AG04450 (cell line): ENCODE results near the gene KRTAP3-3. TPM values are rescaled to one million over a fixed set of nuclear protein-coding genes. Genes with fewer than 3 reads are reported as not detected.

ENCODE experiments used
- CTCF ChIA-PET: fragments of 300-600, 350-600 bp; formaldehyde crosslinking; extraction: SDS; loops from one replicate; lab custom pipeline; 2022; ENCODE audit warnings: antibody characterized with exemption, inconsistent platforms; lab: Charles Lee
- POLR2A ChIA-PET: fragments of 350-600 bp; formaldehyde crosslinking; extraction: SDS; loops from one replicate; lab custom pipeline; 2021; ENCODE audit warnings: antibody characterized with exemption, inconsistent platforms; lab: Yijun Ruan, JAX
- DNase-seq: peaks from one replicate; pipeline ENCODE4 v3.0.0-alpha.2; 2011; ENCODE audit warnings: low read depth, low spot score
- H3K27ac ChIP-seq: one replicate; pipeline ENCODE4 v1.5.1; 2012; ENCODE audit warnings: low read depth, low read length, control low read depth
- H3K27me3 ChIP-seq: one replicate; pipeline ENCODE4 v1.6.0; 2012; ENCODE audit warnings: low read length; ENCODE audit not compliant: control insufficient read depth, insufficient read depth
- H3K4me3 ChIP-seq: 2 replicates; pipeline ENCODE4 v1.5.1; 2011; ENCODE audit warnings: mild to moderate bottlenecking, low read depth, low read length, control low read depth
- H3K9me3 ChIP-seq: 2 replicates; pipeline ENCODE4 v1.5.1; 2012; ENCODE audit warnings: low read length; ENCODE audit not compliant: control insufficient read depth, insufficient read depth
- polyA plus RNA-seq: library from polyadenylated mRNA; depleted of rRNA; stranded (reverse); fragments of >200 nt; gene quantifications from 2 replicates; pipeline ENCODE4 v1.2.3, GENCODE V29; 2011
- TF ChIP-seq, protein P1 (sequence below): IDR thresholded peaks from 2 replicates; pipeline ENCODE4 v1.5.1; 2011; ENCODE audit warnings: low read depth, low read length, control low read depth, inconsistent platforms

Gene KRTAP3-3
- polyA plus RNA-seq, 1 experiment, result not detected

DNA sequence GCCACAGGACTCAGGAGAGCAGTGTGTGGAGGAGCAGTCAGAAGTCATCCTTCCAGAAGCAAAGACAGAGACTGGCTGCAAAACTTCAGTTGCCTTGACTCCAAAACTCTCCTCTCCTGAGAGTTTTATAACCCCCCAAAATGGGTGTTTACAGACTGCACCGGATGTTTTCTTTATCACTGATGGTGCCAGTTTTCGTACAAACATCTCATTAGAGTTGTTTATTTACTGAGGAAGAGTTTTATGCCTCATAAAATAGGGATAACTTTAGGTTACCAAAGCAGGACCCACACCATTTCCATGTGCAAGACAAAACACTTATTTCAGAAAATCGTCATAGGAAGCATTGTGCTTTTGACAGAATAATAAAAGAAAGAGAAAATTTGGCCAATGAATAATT is 9.7 kb downstream of the KRTAP3-3 start, which contains the start of gene KRT40:
TSS of gene KRT40 (minus strand) at position 101 of the 400 bp plus-strand sequence. CDS start at position 48, 53 bp downstream.
- Histone ChIP-seq H3K9me3 (no peaks in the 10 kb centered on the region), H3K27me3 (no peaks in the 10 kb centered on the region), H3K27ac (no peak within 1 kb of the TSS), H3K4me3 (no peak within 1 kb of the TSS)
- ChIA-PET POLR2A (no interaction called here), CTCF (no interaction called here)
- TF ChIP-seq, protein P1, sequence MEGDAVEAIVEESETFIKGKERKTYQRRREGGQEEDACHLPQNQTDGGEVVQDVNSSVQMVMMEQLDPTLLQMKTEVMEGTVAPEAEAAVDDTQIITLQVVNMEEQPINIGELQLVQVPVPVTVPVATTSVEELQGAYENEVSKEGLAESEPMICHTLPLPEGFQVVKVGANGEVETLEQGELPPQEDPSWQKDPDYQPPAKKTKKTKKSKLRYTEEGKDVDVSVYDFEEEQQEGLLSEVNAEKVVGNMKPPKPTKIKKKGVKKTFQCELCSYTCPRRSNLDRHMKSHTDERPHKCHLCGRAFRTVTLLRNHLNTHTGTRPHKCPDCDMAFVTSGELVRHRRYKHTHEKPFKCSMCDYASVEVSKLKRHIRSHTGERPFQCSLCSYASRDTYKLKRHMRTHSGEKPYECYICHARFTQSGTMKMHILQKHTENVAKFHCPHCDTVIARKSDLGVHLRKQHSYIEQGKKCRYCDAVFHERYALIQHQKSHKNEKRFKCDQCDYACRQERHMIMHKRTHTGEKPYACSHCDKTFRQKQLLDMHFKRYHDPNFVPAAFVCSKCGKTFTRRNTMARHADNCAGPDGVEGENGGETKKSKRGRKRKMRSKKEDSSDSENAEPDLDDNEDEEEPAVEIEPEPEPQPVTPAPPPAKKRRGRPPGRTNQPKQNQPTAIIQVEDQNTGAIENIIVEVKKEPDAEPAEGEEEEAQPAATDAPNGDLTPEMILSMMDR, result no peak
- no peak for DNase-seq

DNA sequence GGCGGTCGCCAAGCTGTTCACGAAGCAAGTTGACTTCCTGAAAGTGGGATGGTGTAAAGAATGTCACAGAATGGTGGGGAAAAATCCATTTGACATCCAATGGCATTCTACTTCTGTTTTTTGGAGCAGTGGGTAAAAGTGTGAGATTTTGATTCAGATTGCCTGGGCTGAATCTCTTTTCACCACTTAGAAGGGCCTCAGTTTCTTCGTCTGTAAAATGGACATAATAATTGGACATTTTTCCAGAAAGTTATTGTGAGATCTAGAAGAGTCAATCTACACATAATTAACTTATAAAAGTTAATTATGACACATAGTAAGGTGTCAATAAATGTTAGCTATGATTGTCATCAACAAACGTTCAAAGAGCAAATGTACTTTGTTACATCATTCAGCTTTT is 12.8 kb downstream of the KRTAP3-3 start:
- H3K4me3 ChIP-seq, result no peak overlapping the region
- no peak for DNase-seq
- ChIA-PET POLR2A (no interaction called here), CTCF (interaction anchor here (0.7 to 1.1 kb wide), 2 partner anchors 27 to 341 kb away, joined by 3 read pairs; no protein-coding TSS in a partner anchor)
- no peaks in the 10 kb centered on the region for H3K9me3 ChIP-seq
- no peaks in the 10 kb centered on the region for H3K27me3 ChIP-seq
- TF ChIP-seq, protein P1, result no peak
- no peak overlapping the region for H3K27ac ChIP-seq

DNA sequence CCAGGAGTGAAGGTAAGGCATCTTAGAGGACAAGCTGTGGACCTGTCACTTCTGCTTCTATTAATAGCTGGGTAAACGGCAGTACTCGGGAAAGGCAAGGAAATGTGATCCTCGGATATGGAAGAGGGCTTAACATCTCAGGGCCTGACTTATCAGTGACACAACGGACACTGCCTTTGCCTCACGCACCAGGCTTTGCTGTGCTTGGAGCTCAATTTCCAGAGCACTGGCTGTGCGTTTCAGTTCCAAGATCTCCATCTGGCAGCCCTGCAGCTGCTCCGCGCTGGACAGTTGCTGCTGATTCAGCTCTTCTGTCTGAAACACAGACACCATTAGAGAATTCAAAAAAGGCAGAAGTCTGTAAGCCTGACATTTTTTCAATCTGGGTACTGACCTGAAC is 13.4 kb downstream of the KRTAP3-3 start:
- H3K4me3 ChIP-seq, result no peak overlapping the region
- no peaks in the 10 kb centered on the region for H3K27me3 ChIP-seq
- ChIA-PET CTCF (interaction anchor here (0.7 to 1.1 kb wide), 2 partner anchors 28 to 342 kb away, joined by 3 read pairs; no protein-coding TSS in a partner anchor), POLR2A (no interaction called here)
- DNase-seq, result no peak
- TF ChIP-seq, protein P1, result no peak
- H3K9me3 ChIP-seq, result no peaks in the 10 kb centered on the region
- no peak overlapping the region for H3K27ac ChIP-seq

DNA sequence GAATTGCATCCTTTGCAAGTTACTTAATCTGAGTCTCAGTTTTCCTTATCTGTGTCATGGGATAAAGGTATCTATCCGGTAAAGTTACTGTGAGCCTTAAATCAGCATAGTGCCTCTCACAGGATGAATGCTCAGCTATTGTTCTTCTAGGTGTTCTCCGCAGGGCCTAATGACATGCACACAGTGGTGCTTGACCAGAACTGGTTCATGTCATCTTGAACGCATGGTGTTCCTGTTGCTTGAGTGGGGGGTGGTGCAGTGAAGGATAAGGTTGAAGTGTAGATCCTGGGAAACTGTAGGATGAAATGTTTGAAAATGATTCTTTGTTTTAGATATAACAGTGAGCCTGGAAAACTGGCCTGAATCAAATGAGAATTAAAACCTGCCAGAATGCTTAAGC is 13.8 kb downstream of the KRTAP3-3 start:
- TF ChIP-seq, protein P1, result no peak
- Histone ChIP-seq H3K27ac (no peak overlapping the region), H3K4me3 (no peak overlapping the region), H3K27me3 (no peaks in the 10 kb centered on the region), H3K9me3 (no peaks in the 10 kb centered on the region)
- CTCF ChIA-PET, result interaction anchor here (1.1 kb wide), 1 partner anchor 342 kb away, joined by 3 read pairs; no protein-coding TSS in a partner anchor
- DNase-seq, result no peak
- POLR2A ChIA-PET, result no interaction called here

DNA sequence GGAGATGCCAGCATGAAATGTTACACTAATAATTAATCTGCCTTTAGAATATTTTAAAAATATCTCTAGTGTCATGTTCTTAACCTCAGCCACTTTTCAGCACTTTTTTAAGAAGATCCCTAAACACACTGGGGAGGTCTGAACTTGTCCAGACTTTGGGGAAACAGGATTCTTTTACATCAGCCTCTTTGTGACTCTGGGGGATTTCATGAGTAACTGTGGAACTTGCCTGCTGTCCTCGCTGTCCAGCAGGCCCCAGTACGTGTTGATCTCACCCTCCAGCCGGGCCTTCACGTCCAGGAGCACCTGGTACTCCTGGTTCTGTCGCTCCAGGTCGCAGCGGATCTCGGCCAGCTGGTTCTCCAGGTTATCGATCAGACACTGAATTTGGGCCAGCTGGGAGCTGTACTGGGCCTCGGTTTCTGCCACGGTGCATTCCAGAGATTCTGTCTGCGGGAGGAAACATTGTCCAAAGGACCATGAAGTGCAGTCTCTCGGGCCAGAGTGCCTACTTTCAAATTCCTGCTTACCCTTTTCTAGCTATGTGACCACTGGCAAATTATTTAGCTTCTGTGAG is 15.3 kb downstream of the KRTAP3-3 start:
- no peak overlapping the region for H3K4me3 ChIP-seq
- no peaks in the 10 kb centered on the region for H3K27me3 ChIP-seq
- POLR2A ChIA-PET, result no interaction called here
- no peaks in the 10 kb centered on the region for H3K9me3 ChIP-seq
- no peak overlapping the region for H3K27ac ChIP-seq
- CTCF ChIA-PET, result no interaction called here
- DNase-seq, result no peak
- TF ChIP-seq, protein P1, result no peak
